AG04450 (cell line): ENCODE measurements around the gene SLC8A2. TPM values are rescaled to one million over a fixed set of nuclear protein-coding genes. Genes with fewer than 3 reads are reported as not detected.

Source experiments
- CTCF ChIA-PET: fragments of 300-600, 350-600 bp; formaldehyde crosslinking; extraction: SDS; loops from one replicate; lab custom pipeline; 2022; ENCODE audit warnings: antibody characterized with exemption, inconsistent platforms; lab: Charles Lee
- POLR2A ChIA-PET: fragments of 350-600 bp; formaldehyde crosslinking; extraction: SDS; loops from one replicate; lab custom pipeline; 2021; ENCODE audit warnings: antibody characterized with exemption, inconsistent platforms; lab: Yijun Ruan, JAX
- DNase-seq: peaks from one replicate; pipeline ENCODE4 v3.0.0-alpha.2; 2011; ENCODE audit warnings: low read depth, low spot score
- H3K27ac ChIP-seq: one replicate; pipeline ENCODE4 v1.5.1; 2012; ENCODE audit warnings: low read depth, low read length, control low read depth
- H3K27me3 ChIP-seq: one replicate; pipeline ENCODE4 v1.6.0; 2012; ENCODE audit warnings: low read length; ENCODE audit not compliant: control insufficient read depth, insufficient read depth
- H3K4me3 ChIP-seq: 2 replicates; pipeline ENCODE4 v1.5.1; 2011; ENCODE audit warnings: mild to moderate bottlenecking, low read depth, low read length, control low read depth
- H3K9me3 ChIP-seq: 2 replicates; pipeline ENCODE4 v1.5.1; 2012; ENCODE audit warnings: low read length; ENCODE audit not compliant: control insufficient read depth, insufficient read depth
- CTCF ChIP-seq: IDR thresholded peaks from 2 replicates; pipeline ENCODE4 v1.5.1; 2011; ENCODE audit warnings: low read depth, low read length, control low read depth, inconsistent platforms
- polyA plus RNA-seq: library from polyadenylated mRNA; depleted of rRNA; stranded (reverse); fragments of >200 nt; gene quantifications from 2 replicates; pipeline ENCODE4 v1.2.3, GENCODE V29; 2011

Gene SLC8A2
- polyA plus RNA-seq, 1 experiment = 0.05 TPM

GRCh38 chr19:47435883-47436417 lies 35.7 kb downstream of the SLC8A2 start:
- CTCF ChIA-PET = interaction anchor here (0.6 to 9.0 kb wide), 21 partner anchors 8 to 632 kb away, joined by 3 to 212 read pairs (median 4); partner anchors contain the start of genes EHD2 and NAPA
- DNase-seq = no peak
- H3K27me3 ChIP-seq = peaks cover 9% of the 10 kb centered on the region
- H3K9me3 ChIP-seq = no peaks in the 10 kb centered on the region; the same call in 1 of the 2 replicates
- no peak overlapping the region for H3K27ac ChIP-seq
- no peak overlapping the region for H3K4me3 ChIP-seq
- no peak for TF ChIP-seq CTCF
- POLR2A ChIA-PET = no interaction called here

- no peak overlapping the region for H3K4me3 ChIP-seq
- peaks cover 4% of the 10 kb centered on the region for H3K27me3 ChIP-seq
- ChIA-PET CTCF (interaction anchor here (0.6 to 9.0 kb wide), 5 partner anchors 13 to 273 kb away, joined by 3 to 212 read pairs (median 11); partner anchors contain the start of gene EHD2), POLR2A (interaction anchor here (0.7 kb wide), 1 partner anchor 37 kb away, joined by 3 read pairs; no protein-coding TSS in a partner anchor)
- no peak for TF ChIP-seq CTCF
- DNase-seq = no peak
- H3K9me3 ChIP-seq = no peaks in the 10 kb centered on the region; the same call in 1 of the 2 replicates
- H3K27ac ChIP-seq = no peak overlapping the region
Measured at GRCh38 chr19:47435196-47435595, 36.5 kb downstream of the SLC8A2 start.

GRCh38 chr19:47434088-47434487 lies 37.6 kb downstream of the SLC8A2 start:
- TF ChIP-seq CTCF = no peak
- Histone ChIP-seq H3K27ac (no peak overlapping the region), H3K27me3 (peaks cover 4% of the 10 kb centered on the region), H3K9me3 (no peaks in the 10 kb centered on the region; the same call in 1 of the 2 replicates), H3K4me3 (no peak overlapping the region)
- POLR2A ChIA-PET = interaction anchor here (0.6 to 1.0 kb wide), 2 partner anchors 49 to 594 kb away, joined by 3 to 6 read pairs; no protein-coding TSS in a partner anchor
- CTCF ChIA-PET = interaction anchor here (1.0 to 9.0 kb wide), 6 partner anchors 11 to 274 kb away, joined by 3 to 212 read pairs (median 6); partner anchors contain the start of genes EHD2 and NAPA
- DNase-seq = no peak

- peaks cover 4% of the 10 kb centered on the region for H3K27me3 ChIP-seq
Measured at GRCh38 chr19:47433121-47433520, 38.6 kb downstream of the SLC8A2 start.

More at GRCh38 chr19:47433121-47433520, 38.6 kb downstream of the SLC8A2 start:
- POLR2A ChIA-PET = interaction anchor here (0.6 to 1.1 kb wide), 4 partner anchors 50 to 285 kb away, joined by 3 to 10 read pairs (median 4); no protein-coding TSS in a partner anchor
- Histone ChIP-seq H3K9me3 (no peaks in the 10 kb centered on the region; the same call in 1 of the 2 replicates), H3K4me3 (no peak overlapping the region), H3K27ac (no peak overlapping the region)
- CTCF ChIA-PET = interaction anchor here (0.9 to 9.0 kb wide), 6 partner anchors 82 to 275 kb away, joined by 3 to 212 read pairs (median 6); partner anchors contain the start of genes DHX34, EHD2 and NAPA
- no peak for DNase-seq
- TF ChIP-seq CTCF = no peak
